NCI-H2107 treated with DMSO at 0.1 percent for 48 hours (cell line): ENCODE results near the gene VDR.
"Not testable (repeated sequence)": the region's sequence is repeated elsewhere in the genome, so short reads cannot be mapped to it uniquely, and the experiment has no call there.

Source experiments
- DNase-seq: peaks from one replicate; lab custom pipeline; 2025; ENCODE audit not compliant: unreplicated experiment; lab: John Stamatoyannopoulos, UW

VDR gene

GRCh38 chr12:47817272-47818006, 87.4 kb downstream of the VDR start:
- DNase-seq, result no peak

- DNase-seq, result no peak
Measured at GRCh38 chr12:47816403-47817271, 88.2 kb downstream of the VDR start.

DNA sequence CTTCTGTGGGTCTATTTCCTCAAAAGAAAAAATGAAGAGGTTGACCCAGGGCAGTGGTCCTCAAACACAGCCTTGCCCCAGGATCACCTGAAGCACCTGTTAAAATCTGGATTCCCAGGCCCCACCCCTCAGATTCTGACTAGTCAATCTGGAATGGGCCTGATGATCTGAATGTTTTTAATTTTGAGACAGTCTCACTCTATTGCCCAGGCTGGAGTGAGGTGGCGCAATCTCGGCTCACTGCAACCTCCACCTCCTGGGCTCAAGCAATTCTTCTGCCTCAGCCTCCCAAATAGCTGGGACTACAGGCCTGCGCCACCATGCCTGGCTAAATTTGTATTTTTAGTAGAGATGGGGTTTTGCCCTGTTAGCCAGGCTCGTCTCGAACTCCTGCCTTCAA, 89.3 kb downstream of the VDR start:
- DNase-seq, result not testable (repeated sequence)

DNA sequence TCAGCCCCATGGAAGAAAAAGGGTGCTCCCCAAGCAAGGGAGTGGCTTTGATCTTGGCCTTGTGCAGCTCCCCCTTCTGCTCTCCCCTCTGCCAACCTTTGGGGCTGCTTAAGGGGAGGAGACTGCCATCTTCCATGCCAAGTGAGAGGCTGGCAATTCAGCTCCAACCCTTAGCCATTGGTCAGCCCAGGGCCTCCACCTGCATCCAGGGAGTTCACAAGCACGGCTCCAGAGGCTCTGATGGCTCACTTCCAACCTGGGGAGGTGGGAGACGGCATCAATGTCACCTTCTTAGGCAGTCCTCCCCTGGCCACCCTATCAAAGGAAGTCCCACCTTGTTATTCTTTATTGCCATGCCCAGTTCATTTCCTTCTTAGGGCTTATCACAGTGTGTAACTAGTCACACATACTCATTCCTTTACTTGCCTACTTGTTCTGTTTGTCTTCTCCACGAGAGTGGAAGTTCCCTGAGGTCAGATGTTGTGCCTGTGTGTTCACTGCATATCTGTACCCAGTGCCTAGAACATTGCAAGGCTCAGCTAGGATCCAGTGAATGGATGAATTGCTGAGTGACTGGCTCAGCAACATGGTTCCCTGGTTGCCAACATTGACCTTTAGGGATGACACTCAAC, 90.1 kb downstream of the VDR start:
- no peak for DNase-seq

GRCh38 chr12:47813511-47814196, 91.1 kb downstream of the VDR start:
- DNase-seq, result no peak

- DNase-seq, result no peak
Measured at GRCh38 chr12:47812797-47813510, 91.8 kb downstream of the VDR start.

DNA sequence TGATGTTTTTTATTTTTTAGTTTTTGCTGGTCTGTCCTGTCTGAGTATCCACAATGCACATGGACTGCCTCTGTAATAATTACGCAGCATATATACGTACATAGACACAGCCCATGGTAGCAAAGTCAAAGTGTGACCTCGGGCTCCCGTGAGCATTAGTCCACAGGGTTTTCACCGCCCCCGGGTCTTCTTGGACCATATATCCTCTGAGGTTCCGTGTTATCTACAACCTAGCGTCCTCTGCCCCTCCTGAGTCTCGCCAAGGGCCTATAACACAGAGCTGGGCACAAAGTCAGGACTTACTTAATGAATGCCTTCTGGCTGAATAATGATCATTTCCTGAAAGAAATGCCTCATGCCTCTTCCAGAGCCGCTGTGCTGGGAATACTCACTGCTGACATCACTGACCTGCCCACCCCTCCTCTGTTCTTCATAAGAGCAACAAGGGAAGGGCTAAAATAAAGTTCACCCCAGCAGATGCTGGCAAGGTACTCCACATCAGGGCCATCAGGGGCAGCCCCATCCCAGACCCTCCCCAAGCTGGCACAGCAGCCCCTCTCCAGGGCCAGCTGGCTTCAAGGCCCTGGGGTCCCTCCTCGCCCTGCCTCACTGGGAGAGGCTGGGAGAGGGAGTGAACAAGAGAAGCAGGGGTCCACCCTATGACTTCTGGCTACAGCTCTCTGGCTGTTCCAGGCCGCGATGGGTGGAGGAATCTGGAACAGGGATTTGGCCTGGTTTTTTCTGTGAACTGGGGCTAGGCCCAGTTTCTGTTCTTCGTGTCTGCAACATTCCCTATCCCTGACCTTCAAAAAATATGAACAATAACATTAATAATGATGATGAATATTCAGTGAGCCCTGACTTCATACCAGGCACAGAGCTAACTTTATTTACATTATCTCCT, 93.0 kb downstream of the VDR start:
- no peak for DNase-seq

DNA sequence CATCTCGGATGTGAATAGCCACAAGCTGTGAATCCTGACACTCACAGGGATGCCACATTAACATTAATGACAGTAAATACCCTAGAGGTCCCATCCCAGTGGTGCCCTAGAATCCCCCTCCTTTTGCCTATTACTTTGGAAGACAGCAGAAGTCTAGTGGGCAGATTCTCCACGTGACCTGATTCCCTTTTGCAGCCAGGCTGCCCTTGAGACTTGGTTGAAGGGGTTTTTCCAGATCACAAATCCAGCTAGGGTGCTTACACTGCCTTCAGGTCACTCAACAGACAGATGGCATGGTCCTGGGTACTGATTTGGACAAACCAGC, 93.8 kb downstream of the VDR start:
- no peak for DNase-seq

GRCh38 chr12:47809518-47809917, 95.3 kb downstream of the VDR start:
- DNase-seq, result not testable (repeated sequence)

GRCh38 chr12:47808574-47809365, 96.0 kb downstream of the VDR start:
- no peak for DNase-seq

- DNase-seq, result no peak
Measured at GRCh38 chr12:47808050-47808449, 96.7 kb downstream of the VDR start.

GRCh38 chr12:47807338-47807737, 97.5 kb downstream of the VDR start:
- DNase-seq, result no peak

DNA sequence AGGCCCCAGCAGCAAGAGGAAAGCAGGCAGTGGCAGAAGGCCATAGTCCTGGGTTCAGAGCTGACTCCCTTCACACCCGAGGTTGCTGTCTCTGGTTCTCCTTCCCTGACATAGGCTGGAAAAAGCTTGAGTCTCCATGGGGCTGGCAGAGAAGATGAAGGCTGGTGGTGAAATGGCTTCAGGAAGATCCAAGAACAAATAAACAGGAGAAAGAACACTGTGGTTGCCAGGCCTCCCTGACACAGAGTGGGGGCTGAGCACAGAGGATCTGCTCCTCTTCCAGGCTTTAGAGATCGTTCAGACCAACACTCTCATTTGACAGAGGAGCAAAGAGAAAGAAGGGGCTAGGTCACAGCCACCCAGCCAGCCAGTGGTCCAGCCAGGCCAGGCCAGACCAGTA, 99.4 kb downstream of the VDR start:
- DNase-seq, result no peak

DNA sequence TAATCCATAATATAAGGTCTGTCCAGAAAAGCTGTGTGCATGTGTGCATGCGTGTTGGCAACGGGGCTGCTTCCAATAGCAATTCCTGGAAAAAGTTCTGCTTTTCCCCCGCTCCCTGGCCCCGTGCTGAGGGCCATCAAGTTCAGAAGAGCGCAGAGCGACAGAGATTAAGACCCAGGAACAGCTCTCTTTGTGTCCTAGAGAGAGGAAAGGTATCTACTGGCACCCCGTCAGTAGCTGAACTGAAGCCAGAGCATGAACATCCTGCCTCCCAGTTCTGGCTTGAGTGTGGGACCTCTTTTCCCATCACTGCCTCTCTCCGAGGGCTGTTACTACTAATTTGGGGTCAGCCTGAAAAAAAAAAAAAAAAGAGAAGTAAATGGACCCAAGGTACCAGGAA, 100.6 kb downstream of the VDR start:
- no peak for DNase-seq

DNA sequence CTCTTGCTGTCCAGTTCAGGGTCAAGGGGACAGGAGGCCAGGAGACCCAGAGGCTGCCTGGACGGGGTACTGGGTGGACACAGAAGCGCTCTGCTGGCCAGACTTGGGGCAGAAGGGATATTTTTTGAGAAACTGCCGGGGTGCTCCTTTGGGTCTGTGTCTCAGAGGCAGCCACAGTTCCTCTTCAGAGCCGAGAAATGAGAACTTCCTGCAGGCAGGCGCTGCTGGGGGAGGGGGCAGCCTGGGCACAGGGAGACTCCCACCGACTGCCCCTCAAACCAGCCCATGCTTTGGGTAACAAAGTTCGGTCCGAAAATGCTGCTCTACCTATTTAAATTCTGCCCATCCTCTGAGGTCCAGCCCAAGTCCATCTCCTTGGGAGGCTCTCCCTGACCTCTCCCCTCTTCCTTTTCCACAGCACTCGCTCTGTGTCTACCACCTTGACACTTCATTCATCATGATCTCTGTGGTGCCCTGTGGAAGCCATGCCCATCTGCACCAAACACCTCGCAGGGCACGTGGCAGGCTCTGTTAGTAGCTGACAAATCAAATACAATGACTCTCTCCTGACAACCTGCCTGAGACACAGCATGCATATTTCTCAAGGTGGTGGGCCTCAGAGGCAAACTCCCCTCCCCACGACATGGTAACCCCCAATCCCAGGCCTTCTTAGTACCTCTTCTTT, 101.5 kb downstream of the VDR start:
- no peak for DNase-seq

GRCh38 chr12:47802312-47802711, 102.5 kb downstream of the VDR start:
- DNase-seq, result no peak

- no peak for DNase-seq
Measured at GRCh38 chr12:47801904-47802246, 102.9 kb downstream of the VDR start.

- DNase-seq, result no peak
Measured at GRCh38 chr12:47801170-47801903, 103.5 kb downstream of the VDR start.
